Fibroblast of lung (primary cell): Measurements from ENCODE around the gene EXOSC10.

ENCODE experiments used
- EZH2 ChIP-seq: IDR thresholded peaks from 2 replicates; pipeline ENCODE4 v1.5.1; 2012; ENCODE audit warnings: low read length, control low read depth, mild to moderate bottlenecking; ENCODE audit errors: missing control alignments
- TF ChIP-seq, protein P1 (sequence below), 2 donors: IDR thresholded peaks in 1 of 2; conservative IDR thresholded peaks in 1 of 2; 1 replicate in 1 of 2; 2 replicates in 1 of 2; pipeline ENCODE4 v1.5.1; 2011 to 2012; ENCODE audit warnings: low read length in 2 of 2, control low read depth in 1 of 2, inconsistent platforms in 1 of 2, low read depth in 1 of 2, mild to moderate bottlenecking in 1 of 2

- TF ChIP-seq, protein P1, sequence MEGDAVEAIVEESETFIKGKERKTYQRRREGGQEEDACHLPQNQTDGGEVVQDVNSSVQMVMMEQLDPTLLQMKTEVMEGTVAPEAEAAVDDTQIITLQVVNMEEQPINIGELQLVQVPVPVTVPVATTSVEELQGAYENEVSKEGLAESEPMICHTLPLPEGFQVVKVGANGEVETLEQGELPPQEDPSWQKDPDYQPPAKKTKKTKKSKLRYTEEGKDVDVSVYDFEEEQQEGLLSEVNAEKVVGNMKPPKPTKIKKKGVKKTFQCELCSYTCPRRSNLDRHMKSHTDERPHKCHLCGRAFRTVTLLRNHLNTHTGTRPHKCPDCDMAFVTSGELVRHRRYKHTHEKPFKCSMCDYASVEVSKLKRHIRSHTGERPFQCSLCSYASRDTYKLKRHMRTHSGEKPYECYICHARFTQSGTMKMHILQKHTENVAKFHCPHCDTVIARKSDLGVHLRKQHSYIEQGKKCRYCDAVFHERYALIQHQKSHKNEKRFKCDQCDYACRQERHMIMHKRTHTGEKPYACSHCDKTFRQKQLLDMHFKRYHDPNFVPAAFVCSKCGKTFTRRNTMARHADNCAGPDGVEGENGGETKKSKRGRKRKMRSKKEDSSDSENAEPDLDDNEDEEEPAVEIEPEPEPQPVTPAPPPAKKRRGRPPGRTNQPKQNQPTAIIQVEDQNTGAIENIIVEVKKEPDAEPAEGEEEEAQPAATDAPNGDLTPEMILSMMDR (conservative IDR thresholded peaks at IDR 0.05 in 1 of 2, IDR thresholded peaks at IDR 0.05 in 1 of 2; ENCODE audit: low read depth in 1 of 2, low read length in 2 of 2): no peak
- TF ChIP-seq EZH2: no peak
These were observed 72.4 kb downstream of the EXOSC10 start for GRCh38 chr1:11027316-11027715.
